ENCODE results near the gene DNAJB12.
A peak's percentile ranks its signal among the peaks of the same experiment; 100 is the strongest.

DNAJB12 gene

DNA sequence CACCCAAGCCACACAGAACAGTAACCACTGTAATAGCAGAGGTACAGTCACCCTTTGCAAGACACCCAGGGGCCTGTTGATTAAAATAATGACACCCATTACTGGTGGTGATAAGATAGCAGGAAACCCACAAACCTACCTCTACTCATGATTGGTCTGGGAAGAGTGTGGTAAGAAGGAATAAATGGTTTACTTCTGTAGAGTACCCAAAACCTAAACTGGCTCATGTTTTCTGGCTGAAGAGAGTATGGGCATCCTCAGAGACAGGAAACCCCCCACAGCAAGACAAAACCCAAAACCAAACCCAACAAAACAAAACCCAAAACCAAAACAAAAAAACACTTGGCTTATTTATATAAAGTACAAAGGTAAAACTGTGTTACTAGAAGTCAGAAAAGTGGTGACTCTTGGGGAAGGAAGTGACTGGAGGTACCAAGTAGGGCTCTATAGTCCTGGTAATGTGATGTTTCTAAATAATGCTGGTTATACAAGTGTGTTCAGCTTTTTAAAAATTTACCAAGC is 15.5 kb upstream of the DNAJB12 start:
- TF ChIP-seq, protein P1, sequence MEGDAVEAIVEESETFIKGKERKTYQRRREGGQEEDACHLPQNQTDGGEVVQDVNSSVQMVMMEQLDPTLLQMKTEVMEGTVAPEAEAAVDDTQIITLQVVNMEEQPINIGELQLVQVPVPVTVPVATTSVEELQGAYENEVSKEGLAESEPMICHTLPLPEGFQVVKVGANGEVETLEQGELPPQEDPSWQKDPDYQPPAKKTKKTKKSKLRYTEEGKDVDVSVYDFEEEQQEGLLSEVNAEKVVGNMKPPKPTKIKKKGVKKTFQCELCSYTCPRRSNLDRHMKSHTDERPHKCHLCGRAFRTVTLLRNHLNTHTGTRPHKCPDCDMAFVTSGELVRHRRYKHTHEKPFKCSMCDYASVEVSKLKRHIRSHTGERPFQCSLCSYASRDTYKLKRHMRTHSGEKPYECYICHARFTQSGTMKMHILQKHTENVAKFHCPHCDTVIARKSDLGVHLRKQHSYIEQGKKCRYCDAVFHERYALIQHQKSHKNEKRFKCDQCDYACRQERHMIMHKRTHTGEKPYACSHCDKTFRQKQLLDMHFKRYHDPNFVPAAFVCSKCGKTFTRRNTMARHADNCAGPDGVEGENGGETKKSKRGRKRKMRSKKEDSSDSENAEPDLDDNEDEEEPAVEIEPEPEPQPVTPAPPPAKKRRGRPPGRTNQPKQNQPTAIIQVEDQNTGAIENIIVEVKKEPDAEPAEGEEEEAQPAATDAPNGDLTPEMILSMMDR (IDR thresholded peaks at IDR 0.05; ENCODE audit: low read depth, low read length), result no peak
- DNase-seq (ENCODE audit: low read depth in 2 of 2), result no peak

DNA sequence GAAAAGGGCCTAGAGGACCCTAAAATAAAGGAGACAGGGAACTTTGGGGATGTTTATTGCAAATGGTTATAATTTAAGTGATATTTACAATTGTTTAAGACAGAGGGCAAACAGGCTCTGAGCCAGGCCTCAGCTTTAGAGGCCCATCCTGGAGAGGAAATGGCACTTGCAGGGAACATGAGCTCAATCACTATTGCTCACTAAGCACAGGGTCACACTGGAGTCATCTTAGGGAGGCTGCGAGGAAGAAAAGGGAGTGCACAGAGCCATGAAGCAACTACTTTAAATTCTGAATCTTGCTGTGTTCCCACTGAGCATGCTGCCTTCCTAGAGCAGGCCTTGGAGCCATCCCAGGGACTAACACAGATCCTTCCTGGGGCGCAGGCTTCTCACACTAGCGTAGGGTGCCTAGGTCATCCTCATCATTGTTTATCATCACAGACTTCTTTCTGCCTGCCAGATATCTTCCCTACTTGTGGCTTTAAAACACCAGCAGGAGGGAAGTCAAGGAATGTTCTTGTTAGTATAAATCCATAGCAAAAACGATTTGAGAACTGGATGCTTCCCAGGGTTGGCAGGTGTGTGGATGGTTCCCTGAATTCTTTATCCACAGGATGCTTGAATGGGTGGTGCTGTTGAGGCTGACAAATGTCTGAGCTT is 12.7 kb upstream of the DNAJB12 start:
- DNase-seq (ENCODE audit: low read depth in 2 of 2), result peak; percentile 11 to 23
- H3K4me3 ChIP-seq (replicated peaks in 1 of 2; ENCODE audit: low read depth in 2 of 2, low read length in 2 of 2), result no peak overlapping the region

More for the DNA sequence above, 15.5 kb upstream of the DNAJB12 start:
- no peak overlapping the region for H3K4me3 ChIP-seq (replicated peaks in 1 of 2; ENCODE audit: low read depth in 2 of 2, low read length in 2 of 2)

DNA sequence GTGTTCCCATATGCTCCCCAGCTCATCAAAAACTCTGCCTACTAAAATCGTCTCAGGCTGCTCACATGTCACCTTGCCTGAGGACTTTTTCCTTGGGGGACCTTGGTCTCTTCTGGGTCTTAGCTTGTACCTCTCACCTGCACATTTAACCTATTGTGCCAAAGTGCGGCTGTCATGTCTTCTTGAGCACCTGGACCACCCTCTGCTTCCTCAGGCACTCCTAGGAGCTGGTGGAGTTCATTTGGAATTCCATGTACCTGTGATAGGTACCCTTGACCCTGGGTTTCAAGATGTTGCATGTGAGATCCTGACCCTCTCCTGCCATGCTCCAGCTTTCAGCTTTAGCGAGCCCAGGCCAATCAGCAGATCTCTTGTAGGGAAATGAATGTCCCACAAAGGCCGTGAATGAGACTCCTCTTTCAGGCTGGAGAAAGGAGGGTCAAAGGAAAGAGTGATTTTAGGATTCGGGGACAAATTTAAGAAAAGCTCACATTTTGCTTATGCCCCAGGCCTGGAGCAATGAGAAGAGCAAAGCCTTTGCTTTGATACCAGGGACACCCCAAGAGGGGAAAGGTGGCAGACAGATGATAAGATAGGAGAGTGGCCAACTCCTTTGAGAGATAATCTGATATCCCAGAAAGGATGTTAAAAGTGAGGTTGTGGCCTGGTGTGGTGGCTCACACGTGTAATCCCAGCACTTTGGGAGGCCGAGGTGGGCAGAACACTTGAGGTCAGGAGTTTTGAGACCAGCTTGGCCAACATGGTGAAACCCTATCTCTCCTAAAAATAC is 10.6 kb upstream of the DNAJB12 start:
- DNase-seq (ENCODE audit: low read depth in 2 of 2), result no peak
- H3K4me3 ChIP-seq (replicated peaks in 1 of 2; ENCODE audit: low read depth in 2 of 2, low read length in 2 of 2), result no peak overlapping the region
- TF ChIP-seq, protein P1 (IDR thresholded peaks at IDR 0.05; ENCODE audit: low read depth, low read length), result no peak

More for the DNA sequence above, 12.7 kb upstream of the DNAJB12 start:
- TF ChIP-seq, protein P1 (IDR thresholded peaks at IDR 0.05; ENCODE audit: low read depth, low read length), result no peak

DNA sequence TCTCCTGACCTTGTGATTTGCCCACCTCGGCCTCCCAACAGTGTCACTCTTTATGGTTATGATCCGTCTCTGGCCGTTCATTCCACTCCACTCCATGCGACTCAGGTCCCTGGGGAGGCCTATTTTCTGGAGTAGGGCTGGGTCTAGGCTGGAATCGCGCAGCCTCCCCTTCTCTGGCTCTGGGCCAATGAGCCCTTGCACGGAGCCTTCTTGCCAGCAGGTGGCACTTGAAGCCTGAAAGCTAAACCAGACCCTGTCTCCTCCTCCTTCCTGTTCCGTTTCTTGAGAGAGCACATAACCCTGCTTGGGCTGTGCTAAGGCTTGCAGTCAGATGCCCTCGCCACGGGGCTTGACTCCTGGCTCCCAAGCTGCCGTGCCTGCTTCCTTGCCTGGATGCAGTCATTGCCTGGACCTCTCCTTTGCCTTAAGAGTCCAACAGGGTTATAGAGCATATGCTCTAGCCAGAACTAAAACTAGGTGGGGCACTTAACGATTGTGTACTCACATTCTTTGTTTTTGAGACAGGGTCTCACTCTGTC is 9.6 kb upstream of the DNAJB12 start:
- TF ChIP-seq, protein P1 (IDR thresholded peaks at IDR 0.05; ENCODE audit: low read depth, low read length), result peak; percentile 93
- peak; percentile 96 to 97 for DNase-seq (ENCODE audit: low read depth in 2 of 2)
- peak overlapping the region in 1 of 2 donors; percentile 22 for H3K4me3 ChIP-seq (replicated peaks in 1 of 2; ENCODE audit: low read depth in 2 of 2, low read length in 2 of 2)

DNA sequence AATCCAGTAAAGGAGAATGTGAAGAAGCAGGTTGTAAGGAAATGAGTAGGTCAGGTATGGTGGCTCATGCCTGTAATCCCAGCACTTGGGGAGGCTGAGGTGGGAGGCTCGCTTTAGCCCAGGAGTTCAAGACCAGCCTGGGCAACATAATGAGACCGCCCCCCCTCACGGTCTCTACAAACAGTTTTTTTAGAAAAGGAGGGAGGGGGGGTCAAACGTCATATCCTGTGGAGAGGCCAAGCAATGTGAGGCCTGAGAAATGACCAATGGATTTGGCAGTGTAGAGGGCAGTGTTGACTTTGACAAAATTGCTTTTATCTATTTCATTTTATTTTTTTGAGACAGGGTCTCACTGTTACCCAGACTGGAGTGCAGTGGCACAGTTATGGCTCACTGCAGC is 2.3 kb upstream of the DNAJB12 start:
- no peak for DNase-seq (ENCODE audit: low read depth in 2 of 2)
- no peak overlapping the region for H3K4me3 ChIP-seq (replicated peaks in 1 of 2; ENCODE audit: low read depth in 2 of 2, low read length in 2 of 2)
- TF ChIP-seq, protein P1 (IDR thresholded peaks at IDR 0.05; ENCODE audit: low read depth, low read length), result no peak

DNA sequence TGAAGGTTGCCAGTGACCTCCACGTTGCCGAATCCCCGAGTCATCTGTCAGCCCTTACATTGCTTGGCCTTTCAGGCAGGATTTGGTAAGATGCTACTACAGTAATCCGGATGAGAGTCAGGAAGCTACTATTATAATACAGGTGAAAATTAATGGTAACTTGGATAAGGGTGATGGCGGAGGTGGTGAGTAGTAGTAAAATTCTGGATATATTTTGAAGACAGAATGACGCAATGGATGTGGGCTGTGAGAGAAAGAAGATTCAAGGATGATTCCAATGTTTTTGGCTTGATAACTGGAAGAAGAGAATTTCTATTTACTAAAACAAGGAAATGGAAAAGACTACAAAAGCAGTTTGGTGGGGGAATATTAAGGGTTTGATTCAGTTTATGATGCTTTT is 1.4 kb upstream of the DNAJB12 start:
- no peak for DNase-seq (ENCODE audit: low read depth in 2 of 2)
- no peak overlapping the region for H3K4me3 ChIP-seq (replicated peaks in 1 of 2; ENCODE audit: low read depth in 2 of 2, low read length in 2 of 2)
- TF ChIP-seq, protein P1 (IDR thresholded peaks at IDR 0.05; ENCODE audit: low read depth, low read length), result no peak
